ENCODE data around the gene IQSEC2. TPM values are rescaled to one million over a fixed set of nuclear protein-coding genes. Genes with fewer than 3 reads are reported as not detected.

IQSEC2 gene
- total and polyA plus RNA-seq, 8 donors: 2.9 to 26.0 (median 16.3) TPM

- intact Hi-C loops (cut with DNase I; ENCODE audit: low total_unique reads): no loop called here
- no peak for TF ChIP-seq POLR2A (IDR thresholded peaks at IDR 0.05)
- no peak for TF ChIP-seq POLR2AphosphoS5 (IDR thresholded peaks at IDR 0.05)
- no peak for TF ChIP-seq CTCF (IDR thresholded peaks at IDR 0.05)
- no peak for TF ChIP-seq EP300 (IDR thresholded peaks at IDR 0.05)
- WGBS, 5 donors: 71 to 89% (median 86%) methylated on average over 2 of the region's 2 CpGs
- Histone ChIP-seq H3K27ac (no peak overlapping the region), H3K4me3 (no peak overlapping the region), H3K9me3 (no peaks in the 10 kb centered on the region), H3K27me3 (no peaks in the 10 kb centered on the region), H3K4me1 (no peaks in the 10 kb centered on the region), H3K36me3 (peaks cover 0 to 71% (median 46%) of the 10 kb centered on the region in 4 donors)
- no peak for DNase-seq
Measured at GRCh38 chrX:53246231-53246630, 35.2 kb downstream of the IQSEC2 start.

- DNase-seq: no peak
- 51 to 86% (median 61%) methylated on average over 1 of the region's 1 CpG for WGBS, 5 donors
- Histone ChIP-seq H3K27ac (no peak overlapping the region), H3K9me3 (no peaks in the 10 kb centered on the region), H3K4me1 (no peaks in the 10 kb centered on the region), H3K27me3 (no peaks in the 10 kb centered on the region), H3K4me3 (no peak overlapping the region), H3K36me3 (peaks cover 0 to 57% (median 45%) of the 10 kb centered on the region in 4 donors)
- intact Hi-C loops (cut with DNase I; ENCODE audit: low total_unique reads): no loop called here
- TF ChIP-seq POLR2A (IDR thresholded peaks at IDR 0.05) (no peak), EP300 (IDR thresholded peaks at IDR 0.05) (no peak), POLR2AphosphoS5 (IDR thresholded peaks at IDR 0.05) (no peak), CTCF (IDR thresholded peaks at IDR 0.05) (no peak)
Measured at GRCh38 chrX:53244610-53245009, 36.8 kb downstream of the IQSEC2 start.

GRCh38 chrX:53242310-53242709 is 39.1 kb downstream of the IQSEC2 start:
- Histone ChIP-seq H3K36me3 (peaks cover 0 to 57% (median 50%) of the 10 kb centered on the region in 4 donors), H3K9me3 (no peaks in the 10 kb centered on the region), H3K4me3 (no peak overlapping the region), H3K27me3 (no peaks in the 10 kb centered on the region), H3K27ac (no peak overlapping the region), H3K4me1 (no peaks in the 10 kb centered on the region)
- TF ChIP-seq CTCF (IDR thresholded peaks at IDR 0.05): no peak
- no peak for TF ChIP-seq POLR2A (IDR thresholded peaks at IDR 0.05)
- TF ChIP-seq POLR2AphosphoS5 (IDR thresholded peaks at IDR 0.05): no peak
- TF ChIP-seq EP300 (IDR thresholded peaks at IDR 0.05): no peak
- no peak for DNase-seq
- intact Hi-C loops (cut with DNase I; ENCODE audit: low total_unique reads): no loop called here
- 79 to 96% (median 88%) methylated on average over 2 to 4 of the region's 4 CpGs for WGBS, 5 donors

- no peak for TF ChIP-seq EP300 (IDR thresholded peaks at IDR 0.05)
- no peak for TF ChIP-seq POLR2AphosphoS5 (IDR thresholded peaks at IDR 0.05)
- no peak for TF ChIP-seq CTCF (IDR thresholded peaks at IDR 0.05)
- TF ChIP-seq POLR2A (IDR thresholded peaks at IDR 0.05): no peak
- H3K36me3 ChIP-seq: peaks cover 0 to 57% (median 54%) of the 10 kb centered on the region in 4 donors
- intact Hi-C loops (cut with DNase I; ENCODE audit: low total_unique reads): no loop called here
- no peak overlapping the region for H3K4me3 ChIP-seq
- H3K4me1 ChIP-seq: no peaks in the 10 kb centered on the region
- H3K27me3 ChIP-seq: no peaks in the 10 kb centered on the region
- H3K27ac ChIP-seq: no peak overlapping the region
- no peak for DNase-seq
- H3K9me3 ChIP-seq: no peaks in the 10 kb centered on the region
- 75 to 95% (median 90%) methylated on average over 6 to 7 of the region's 7 CpGs for WGBS, 5 donors
Measured at GRCh38 chrX:53241558-53241957, 39.8 kb downstream of the IQSEC2 start.

Data from stomach (tissue), 9 donors.